SU-DHL-6 (cell line): Measurements from ENCODE around the gene DST.

Experiments used
- H2AFZ ChIP-seq: fragments of 200-600 bp; sonication (generic); 2 replicates; pipeline ENCODE4 v1.6.1; 2014; ENCODE audit warnings: low read depth, mild to moderate bottlenecking, moderate library complexity, mixed read lengths, antibody characterized with exemption, low read length; ENCODE audit not compliant: severe bottlenecking
- H3F3A ChIP-seq: fragments of 200-600 bp; shearing (Covaris generic); 2 replicates; pipeline ENCODE4 v1.6.0; 2016; ENCODE audit warnings: antibody characterized with exemption, mild to moderate bottlenecking; ENCODE audit not compliant: insufficient read depth
- H3K27ac ChIP-seq: fragments of 200-600 bp; sonication (generic); 2 replicates; pipeline ENCODE4 v1.5.1; 2016; ENCODE audit warnings: low read depth, mild to moderate bottlenecking, low read length, moderate library complexity, mixed read lengths
- H3K27me3 ChIP-seq: fragments of 200-600 bp; sonication (generic), shearing (Covaris generic); 2 replicates; pipeline ENCODE4 v1.6.0; 2014; ENCODE audit warnings: mild to moderate bottlenecking, low read length
- H3K36me3 ChIP-seq: fragments of 200-600 bp; sonication (generic); 2 replicates; pipeline ENCODE4 v1.6.1; 2014; ENCODE audit warnings: mild to moderate bottlenecking, low read length, mixed read lengths
- H3K4me2 ChIP-seq: fragments of 300-600, 200-600 bp; shearing (Covaris generic), sonication (generic); 2 replicates; pipeline ENCODE4 v1.6.0; 2014; ENCODE audit warnings: low read length, low read depth, mild to moderate bottlenecking; ENCODE audit not compliant: poor library complexity, severe bottlenecking
- H3K4me3 ChIP-seq: fragments of 200-600 bp; sonication (generic); 2 replicates; pipeline ENCODE4 v1.5.1; 2014; ENCODE audit warnings: antibody characterized with exemption, low read length, mild to moderate bottlenecking, mixed read lengths; ENCODE audit not compliant: insufficient read depth, poor library complexity, severe bottlenecking
- H3K79me2 ChIP-seq: fragments of 200-600 bp; sonication (generic); 2 replicates; pipeline ENCODE4 v1.6.1; 2014; ENCODE audit warnings: mild to moderate bottlenecking, low read length, moderate library complexity; ENCODE audit not compliant: insufficient read depth
- H3K9ac ChIP-seq: fragments of 200-600 bp; sonication (generic); 2 replicates; pipeline ENCODE4 v1.7.0; 2014; ENCODE audit warnings: mild to moderate bottlenecking, low read length
- H3K9me2 ChIP-seq: fragments of 200-600 bp; sonication (generic); replicated peaks from 2 replicates; pipeline ENCODE4 v1.6.1; 2014; ENCODE audit warnings: low read length; ENCODE audit not compliant: insufficient read depth
- H3K9me3 ChIP-seq: fragments of 200-600 bp; sonication (generic); 2 replicates; pipeline ENCODE4 v1.6.1; 2014; ENCODE audit warnings: low read length, mixed read lengths; ENCODE audit not compliant: insufficient read depth
- H4K20me1 ChIP-seq: fragments of 200-600 bp; sonication (generic); 2 replicates; pipeline ENCODE4 v1.6.1; 2014; ENCODE audit warnings: low read depth, mild to moderate bottlenecking, antibody characterized with exemption, low read length, moderate library complexity, mixed read lengths
- EZH2phosphoT487 ChIP-seq: fragments of 200-600 bp; sonication (generic), shearing (Covaris generic); conservative IDR thresholded peaks from 2 replicates; pipeline ENCODE4 v1.6.1; 2018; ENCODE audit warnings: mild to moderate bottlenecking, antibody characterized with exemption, low read length, moderate library complexity, mixed read lengths
- TF ChIP-seq, protein P1 (sequence below): fragments of 200-600 bp; sonication (generic); IDR thresholded peaks from one replicate; pipeline ENCODE4 v1.5.1; 2017; ENCODE audit warnings: antibody characterized with exemption, mild to moderate bottlenecking, low read length, moderate library complexity; ENCODE audit not compliant: insufficient read depth, poor library complexity, severe bottlenecking

Gene DST

GRCh38 chr6:56573624-56574023 is 69.1 kb downstream of the DST start:
- Histone ChIP-seq H3K4me3 (no peak overlapping the region), H3F3A (no peaks in the 10 kb centered on the region), H3K27ac (no peak overlapping the region), H4K20me1 (no peaks in the 10 kb centered on the region; the same call in 1 of the 2 replicates), H3K4me2 (no peak overlapping the region), H3K79me2 (no peaks in the 10 kb centered on the region), H3K9me3 (no peaks in the 10 kb centered on the region), H3K36me3 (no peaks in the 10 kb centered on the region), H2AFZ (no peak overlapping the region), H3K9me2 (no peaks in the 10 kb centered on the region), H3K9ac (no peak overlapping the region), H3K27me3 (no peaks in the 10 kb centered on the region)
- TF ChIP-seq, protein P1, sequence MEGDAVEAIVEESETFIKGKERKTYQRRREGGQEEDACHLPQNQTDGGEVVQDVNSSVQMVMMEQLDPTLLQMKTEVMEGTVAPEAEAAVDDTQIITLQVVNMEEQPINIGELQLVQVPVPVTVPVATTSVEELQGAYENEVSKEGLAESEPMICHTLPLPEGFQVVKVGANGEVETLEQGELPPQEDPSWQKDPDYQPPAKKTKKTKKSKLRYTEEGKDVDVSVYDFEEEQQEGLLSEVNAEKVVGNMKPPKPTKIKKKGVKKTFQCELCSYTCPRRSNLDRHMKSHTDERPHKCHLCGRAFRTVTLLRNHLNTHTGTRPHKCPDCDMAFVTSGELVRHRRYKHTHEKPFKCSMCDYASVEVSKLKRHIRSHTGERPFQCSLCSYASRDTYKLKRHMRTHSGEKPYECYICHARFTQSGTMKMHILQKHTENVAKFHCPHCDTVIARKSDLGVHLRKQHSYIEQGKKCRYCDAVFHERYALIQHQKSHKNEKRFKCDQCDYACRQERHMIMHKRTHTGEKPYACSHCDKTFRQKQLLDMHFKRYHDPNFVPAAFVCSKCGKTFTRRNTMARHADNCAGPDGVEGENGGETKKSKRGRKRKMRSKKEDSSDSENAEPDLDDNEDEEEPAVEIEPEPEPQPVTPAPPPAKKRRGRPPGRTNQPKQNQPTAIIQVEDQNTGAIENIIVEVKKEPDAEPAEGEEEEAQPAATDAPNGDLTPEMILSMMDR, result no peak
- no peak for TF ChIP-seq EZH2phosphoT487

GRCh38 chr6:56572788-56573471 is 69.8 kb downstream of the DST start:
- H3K27me3 ChIP-seq, result no peaks in the 10 kb centered on the region
- H3K9ac ChIP-seq, result no peak overlapping the region
- H3K27ac ChIP-seq, result no peak overlapping the region
- H2AFZ ChIP-seq, result no peak overlapping the region
- no peak overlapping the region for H3K4me2 ChIP-seq
- TF ChIP-seq EZH2phosphoT487, result no peak
- TF ChIP-seq, protein P1, result no peak
- no peaks in the 10 kb centered on the region for H3K79me2 ChIP-seq
- no peaks in the 10 kb centered on the region for H3K9me2 ChIP-seq
- H3F3A ChIP-seq, result no peaks in the 10 kb centered on the region
- no peak overlapping the region for H3K4me3 ChIP-seq
- no peaks in the 10 kb centered on the region; the same call in 1 of the 2 replicates for H4K20me1 ChIP-seq
- no peaks in the 10 kb centered on the region for H3K9me3 ChIP-seq
- H3K36me3 ChIP-seq, result no peaks in the 10 kb centered on the region

DNA sequence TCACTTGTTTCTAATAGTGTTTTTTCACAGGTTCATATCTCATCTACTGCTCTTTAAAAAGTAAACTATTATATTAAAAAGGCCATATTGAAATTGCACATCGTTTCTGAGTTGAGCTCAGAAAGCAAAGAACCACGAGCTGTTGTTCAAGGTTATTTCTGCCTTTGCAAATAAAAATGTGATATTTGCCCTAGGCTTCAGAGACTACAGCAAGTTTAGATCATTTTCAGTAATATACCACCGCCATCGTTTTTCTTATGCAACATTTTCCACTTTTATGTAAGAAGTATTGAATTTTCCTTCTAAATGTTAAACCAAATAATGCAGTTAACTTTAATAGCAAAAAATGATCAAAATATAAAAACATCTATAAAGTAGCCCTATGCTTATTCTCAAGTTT is 71.1 kb downstream of the DST start:
- Histone ChIP-seq H4K20me1 (no peaks in the 10 kb centered on the region), H3K4me2 (no peak overlapping the region), H3K27ac (no peak overlapping the region), H3F3A (no peaks in the 10 kb centered on the region), H2AFZ (no peak overlapping the region), H3K4me3 (no peak overlapping the region), H3K9me3 (no peaks in the 10 kb centered on the region), H3K79me2 (no peaks in the 10 kb centered on the region), H3K9ac (no peak overlapping the region), H3K9me2 (no peaks in the 10 kb centered on the region), H3K36me3 (no peaks in the 10 kb centered on the region), H3K27me3 (no peaks in the 10 kb centered on the region)
- TF ChIP-seq EZH2phosphoT487, result no peak
- TF ChIP-seq, protein P1, result no peak
